ENCODE results near the gene NKD2.

GRCh38 chr5:1017691-1018455 lies 9.3 kb downstream of the NKD2 start:
- TF ChIP-seq CTCF (conservative IDR thresholded peaks at IDR 0.05) (no peak), ZFX (IDR thresholded peaks at IDR 0.05) (no peak)

Measured in C4-2B (cell line).